Cardiac septum (tissue), 1 donor: Measurements from ENCODE around the gene FGF23. TPM values are rescaled to one million over a fixed set of nuclear protein-coding genes. Genes with fewer than 3 reads are reported as not detected.

Source experiments
- DNase-seq: peaks from one replicate; pipeline ENCODE4 v3.0.0-alpha.2; 2020; ENCODE audit warnings: low spot score
- intact Hi-C: fragments of 100-400 bp; cut with DNase I; formaldehyde crosslinking; loops from one replicate; pipeline ENCODE4 v1.14.0; 2022
- total RNA-seq: library from RNA; stranded (reverse); fragmentation: NEBNext Ultra II Directional; extraction: Animal tissue kit (Norgen Biotek cat#: 25700); gene quantifications from one replicate; pipeline ENCODE4 v1.2.1, GENCODE V29; 2021
- donor health status: DM: no; HTN: no; CAD: no.

Gene FGF23
- total RNA-seq, 1 donor from 2014 or later = 0.46 TPM

GRCh38 chr12:4322726-4323125 is 56.8 kb downstream of the FGF23 start:
- no peak for DNase-seq
- intact Hi-C loops = loop anchor here (5.0 kb wide), 1 partner anchor 45 kb away; no protein-coding TSS in a partner anchor

GRCh38 chr12:4320853-4321701 is 58.4 kb downstream of the FGF23 start, which contains the start of gene TIGAR:
TIGAR (plus strand) TSS chr12:4321213; CDS start chr12:4321272, 59 bp downstream.
- DNase-seq = peak; percentile 98
- intact Hi-C loops = loop anchor here (5.0 kb wide), 1 partner anchor 44 kb away; no protein-coding TSS in a partner anchor

- intact Hi-C loops = loop anchor here (5.0 kb wide), 1 partner anchor 43 kb away; no protein-coding TSS in a partner anchor
- no peak for DNase-seq
Measured at GRCh38 chr12:4320497-4320852, 59.0 kb downstream of the FGF23 start.

Other genes with a start within 250 kb of the FGF23 start
- 478 TPM for gene CCND2, start 106.0 kb downstream of the FGF23 start, total RNA-seq
- gene TIGAR, start 58.5 kb downstream of the FGF23 start, total RNA-seq = 13.0 TPM
- not detected for gene FGF6, start 66.1 kb upstream of the FGF23 start, total RNA-seq
- 1.6 TPM for gene RAD51AP1, start 159.2 kb upstream of the FGF23 start, total RNA-seq
- 28.6 TPM for gene DYRK4, start 182.5 kb upstream of the FGF23 start, total RNA-seq